C4-2B (cell line): ENCODE measurements around the gene SEMA3D.

Experiments
- H3K27ac ChIP-seq: fragments of 450-650 bp; 2 replicates; pipeline ENCODE4 v1.5.1; 2017
- ZFX ChIP-seq: fragments of 450-650 bp; IDR thresholded peaks from 2 replicates; pipeline ENCODE4 v1.6.1; 2017
- TF ChIP-seq, protein P1 (sequence below): fragments of 450-650 bp; conservative IDR thresholded peaks from 2 replicates; pipeline ENCODE4 v1.5.1; 2017; ENCODE audit warnings: mild to moderate bottlenecking

The SEMA3D gene

DNA sequence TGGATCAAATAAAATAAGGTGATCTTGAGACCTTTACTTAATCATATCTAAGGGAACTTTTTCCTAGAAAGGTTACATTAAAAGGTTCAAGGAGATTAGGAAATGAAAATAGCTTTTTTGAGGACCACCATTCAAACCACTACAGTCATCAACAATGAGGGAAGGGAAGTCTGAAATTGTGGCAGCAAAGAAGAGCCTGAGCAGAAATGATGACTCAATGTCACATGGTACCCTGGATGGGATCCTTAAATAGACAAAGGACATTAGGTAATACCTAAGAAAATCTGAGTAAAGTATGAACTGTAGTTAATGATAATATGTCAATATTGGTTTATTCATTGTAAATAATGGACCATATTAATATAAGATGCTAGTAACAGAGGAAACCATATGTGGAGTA lies 236.0 kb downstream of the SEMA3D start:
- TF ChIP-seq, protein P1, sequence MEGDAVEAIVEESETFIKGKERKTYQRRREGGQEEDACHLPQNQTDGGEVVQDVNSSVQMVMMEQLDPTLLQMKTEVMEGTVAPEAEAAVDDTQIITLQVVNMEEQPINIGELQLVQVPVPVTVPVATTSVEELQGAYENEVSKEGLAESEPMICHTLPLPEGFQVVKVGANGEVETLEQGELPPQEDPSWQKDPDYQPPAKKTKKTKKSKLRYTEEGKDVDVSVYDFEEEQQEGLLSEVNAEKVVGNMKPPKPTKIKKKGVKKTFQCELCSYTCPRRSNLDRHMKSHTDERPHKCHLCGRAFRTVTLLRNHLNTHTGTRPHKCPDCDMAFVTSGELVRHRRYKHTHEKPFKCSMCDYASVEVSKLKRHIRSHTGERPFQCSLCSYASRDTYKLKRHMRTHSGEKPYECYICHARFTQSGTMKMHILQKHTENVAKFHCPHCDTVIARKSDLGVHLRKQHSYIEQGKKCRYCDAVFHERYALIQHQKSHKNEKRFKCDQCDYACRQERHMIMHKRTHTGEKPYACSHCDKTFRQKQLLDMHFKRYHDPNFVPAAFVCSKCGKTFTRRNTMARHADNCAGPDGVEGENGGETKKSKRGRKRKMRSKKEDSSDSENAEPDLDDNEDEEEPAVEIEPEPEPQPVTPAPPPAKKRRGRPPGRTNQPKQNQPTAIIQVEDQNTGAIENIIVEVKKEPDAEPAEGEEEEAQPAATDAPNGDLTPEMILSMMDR, result no peak
- no peak for TF ChIP-seq ZFX
- no peak overlapping the region for H3K27ac ChIP-seq

DNA sequence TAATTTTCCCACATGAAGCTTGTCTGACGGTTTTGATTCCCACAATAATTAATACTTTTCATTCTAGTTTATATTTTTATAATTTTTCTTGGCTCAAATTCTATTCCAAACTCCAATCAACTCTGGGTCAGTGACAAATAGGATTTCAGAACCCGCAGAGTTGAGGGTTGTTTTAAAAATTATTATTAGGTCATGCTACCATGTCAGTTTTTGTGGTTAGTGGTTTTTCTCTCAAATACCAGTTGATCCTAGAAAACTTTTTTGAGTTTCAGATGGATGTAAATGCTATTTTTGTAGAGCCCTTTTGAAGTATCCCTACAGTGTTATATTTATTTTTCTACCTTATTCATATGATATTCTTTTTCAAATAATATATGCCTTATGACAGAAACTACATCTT lies 237.4 kb downstream of the SEMA3D start:
- no peak overlapping the region for H3K27ac ChIP-seq
- no peak for TF ChIP-seq ZFX
- TF ChIP-seq, protein P1, result no peak

DNA sequence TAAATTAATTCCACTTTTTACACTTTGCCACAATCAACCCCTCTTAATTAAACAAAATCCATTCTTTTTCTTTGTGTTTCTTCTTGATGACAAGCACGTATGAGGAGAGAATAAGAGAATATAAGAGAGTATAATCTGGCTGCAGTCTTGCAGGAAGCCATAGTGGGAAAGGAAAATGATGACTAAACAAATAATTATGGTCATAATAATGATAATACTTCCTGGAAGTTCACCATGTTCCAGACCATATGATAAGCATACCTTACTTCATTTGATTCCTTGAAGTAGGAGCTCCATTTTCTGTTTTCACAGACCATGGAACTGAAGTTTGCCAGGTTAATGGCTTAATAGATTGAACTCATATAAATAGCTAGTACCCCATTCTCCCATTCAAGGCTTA lies 237.8 kb downstream of the SEMA3D start:
- no peak for TF ChIP-seq ZFX
- TF ChIP-seq, protein P1, result no peak
- no peak overlapping the region for H3K27ac ChIP-seq

DNA sequence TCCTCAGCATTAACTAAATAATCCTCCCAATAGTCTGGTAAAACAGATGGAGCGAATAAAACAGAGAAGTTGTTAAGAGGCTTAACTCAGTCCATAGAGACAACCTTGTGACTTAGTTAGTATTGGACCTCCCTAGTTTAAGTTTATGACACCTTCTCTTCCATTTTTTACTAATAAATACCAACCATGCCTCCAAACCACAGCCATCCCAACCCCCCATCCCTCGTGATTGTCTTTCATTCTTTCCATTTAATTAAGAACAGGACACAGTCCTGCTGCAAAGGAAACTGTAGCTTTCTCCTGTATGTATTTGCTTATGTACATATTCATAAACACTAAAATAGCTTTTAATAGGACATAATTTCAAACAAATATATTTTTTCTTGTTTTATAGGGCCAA lies 238.2 kb downstream of the SEMA3D start:
- H3K27ac ChIP-seq, result no peak overlapping the region
- no peak for TF ChIP-seq ZFX
- TF ChIP-seq, protein P1, result no peak

DNA sequence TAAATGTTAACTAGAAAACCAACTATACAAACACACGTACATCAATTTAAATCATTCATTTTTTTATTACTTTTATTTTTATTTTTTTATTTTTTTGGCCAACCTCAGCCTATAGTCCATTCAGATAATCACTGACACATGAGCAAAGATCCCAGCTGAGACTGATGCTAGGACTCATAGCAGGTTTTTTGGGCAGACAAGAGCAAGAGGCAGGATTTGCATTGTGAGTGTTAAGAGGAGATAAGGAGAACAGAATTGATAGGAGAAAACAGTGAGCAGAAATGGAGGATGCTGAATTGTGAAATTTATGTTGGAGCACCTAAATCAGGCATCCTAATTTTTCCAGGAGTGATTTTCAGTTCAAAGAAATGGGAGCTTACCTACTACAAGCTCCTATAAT lies 240.3 kb downstream of the SEMA3D start:
- TF ChIP-seq, protein P1, result no peak
- no peak for TF ChIP-seq ZFX
- no peak overlapping the region for H3K27ac ChIP-seq
